ENCODE results near the gene SEL1L3.

Gene SEL1L3

DNA sequence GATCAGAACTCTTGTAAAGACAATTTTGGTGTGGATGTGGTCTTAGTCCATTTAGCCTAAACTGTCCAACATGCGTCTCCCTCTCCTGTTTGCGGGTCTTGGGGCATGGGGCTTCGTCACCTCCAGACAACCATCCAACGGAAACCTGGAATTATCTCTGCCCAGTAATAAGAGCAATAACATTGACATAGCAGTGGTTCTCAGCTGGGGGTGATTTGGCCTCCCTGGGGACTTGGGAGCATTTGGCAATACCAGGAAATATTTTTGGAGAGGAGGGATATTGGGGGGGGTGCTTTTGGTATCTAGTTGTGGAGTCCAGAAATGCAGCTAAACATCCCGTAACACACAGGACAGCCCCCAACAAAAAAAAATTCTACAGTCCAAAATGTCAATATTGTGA, 47.2 kb downstream of the SEL1L3 start:
- no peak for DNase-seq

DNA sequence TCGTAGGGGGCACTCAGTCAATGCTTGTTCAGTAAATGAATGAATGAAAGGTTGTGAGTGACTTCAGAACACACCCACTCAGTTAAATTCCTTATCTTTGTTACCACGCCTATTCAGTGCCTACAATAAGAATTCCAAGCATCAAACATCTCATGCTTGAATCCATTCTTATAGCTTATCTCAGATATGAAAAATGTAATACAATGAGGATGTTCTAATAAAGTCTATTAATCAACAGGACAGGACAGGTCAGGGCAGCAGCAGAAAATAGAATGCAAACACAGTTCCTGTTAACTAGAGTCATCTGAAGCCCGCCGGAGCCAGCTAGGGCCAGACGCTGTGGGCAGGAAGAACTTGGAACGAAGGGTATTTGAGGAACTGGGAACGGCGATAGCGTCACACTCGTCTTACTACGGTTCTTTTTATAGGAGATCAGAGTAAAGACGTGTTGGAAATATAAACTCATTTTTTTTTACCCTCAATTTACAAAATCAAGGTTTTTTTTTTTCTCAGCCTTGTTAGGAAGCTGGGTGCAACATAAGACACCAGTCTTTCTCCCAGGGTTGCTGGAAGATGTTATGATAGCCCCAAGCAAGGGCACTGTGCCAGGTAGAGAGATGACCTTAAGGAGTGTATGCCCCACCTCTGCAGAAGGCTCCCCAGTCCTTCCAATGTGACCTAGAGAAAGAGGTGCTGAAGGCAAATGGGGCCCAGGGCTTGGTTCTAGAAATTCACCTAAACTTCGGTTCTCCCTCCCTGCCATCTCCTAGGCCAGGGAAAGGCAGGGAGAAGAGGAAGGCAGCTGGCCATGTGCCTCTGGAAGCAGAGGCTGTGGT, 48.3 kb downstream of the SEL1L3 start:
- no peak for DNase-seq

DNA sequence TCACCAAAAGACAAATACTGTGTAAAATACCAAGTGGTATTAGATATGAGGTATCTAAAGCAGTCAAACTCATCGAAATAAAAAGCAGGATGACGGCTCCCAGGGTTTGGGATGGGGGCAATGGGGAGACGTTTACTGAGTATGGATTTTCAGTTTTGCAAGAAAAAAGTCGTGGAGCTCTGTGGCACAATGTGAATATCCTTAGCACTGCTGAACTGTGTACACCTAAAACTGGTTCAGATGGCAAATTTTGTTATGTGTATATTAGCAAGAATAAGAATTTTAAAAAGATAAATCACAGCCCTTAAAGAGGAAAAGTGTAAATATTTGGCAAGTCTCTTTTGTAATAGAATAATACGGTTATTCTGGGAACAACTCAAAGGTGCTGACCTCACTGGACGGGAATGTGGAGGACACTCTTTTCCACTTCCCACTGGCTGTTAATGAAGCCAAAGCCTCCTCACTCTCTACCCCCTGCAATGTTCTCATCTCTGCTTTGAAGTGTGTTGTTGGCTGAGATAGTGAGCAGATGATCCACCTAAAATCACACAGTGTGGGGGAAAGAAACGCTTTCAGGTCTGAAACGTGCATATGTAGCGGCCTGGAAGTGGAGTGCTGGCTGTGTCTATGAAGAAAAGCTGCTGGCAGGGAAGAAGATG, 49.2 kb downstream of the SEL1L3 start:
- no peak for DNase-seq

DNA sequence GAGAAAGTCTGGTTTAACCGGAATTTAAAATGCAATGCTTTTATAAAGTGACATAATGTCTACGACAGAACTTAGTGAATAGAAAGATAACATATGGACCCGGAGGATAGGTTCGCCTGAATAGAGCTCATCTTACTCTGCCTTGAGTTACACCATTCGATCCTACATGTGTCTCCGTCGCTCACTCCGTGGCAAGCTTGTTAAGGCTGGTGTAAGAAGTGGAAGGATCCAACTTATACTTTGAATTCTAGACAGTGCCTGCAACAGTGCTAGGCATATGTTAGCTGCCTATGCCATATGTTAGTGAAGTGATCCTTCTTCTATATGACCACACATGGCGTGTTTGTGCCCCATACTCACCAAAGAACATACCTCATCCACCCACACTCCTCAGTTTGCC, 50.9 kb downstream of the SEL1L3 start:
- no peak for DNase-seq

DNA sequence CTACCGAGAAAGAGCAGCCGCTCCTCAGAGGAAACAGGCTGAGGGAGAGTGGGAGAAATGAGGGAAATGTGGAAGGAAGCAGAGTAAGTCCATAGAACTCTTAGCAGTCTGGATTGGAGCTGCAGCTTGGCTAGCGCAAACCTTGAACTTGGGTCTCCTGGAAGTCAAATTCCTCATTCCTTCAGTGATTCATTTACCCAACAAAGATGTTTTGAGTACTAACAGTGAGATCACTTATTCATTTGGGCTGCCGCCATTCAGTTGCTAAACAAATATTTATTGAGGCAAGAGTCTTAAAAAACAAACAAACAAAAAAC, 51.5 kb downstream of the SEL1L3 start:
- no peak for DNase-seq

DNA sequence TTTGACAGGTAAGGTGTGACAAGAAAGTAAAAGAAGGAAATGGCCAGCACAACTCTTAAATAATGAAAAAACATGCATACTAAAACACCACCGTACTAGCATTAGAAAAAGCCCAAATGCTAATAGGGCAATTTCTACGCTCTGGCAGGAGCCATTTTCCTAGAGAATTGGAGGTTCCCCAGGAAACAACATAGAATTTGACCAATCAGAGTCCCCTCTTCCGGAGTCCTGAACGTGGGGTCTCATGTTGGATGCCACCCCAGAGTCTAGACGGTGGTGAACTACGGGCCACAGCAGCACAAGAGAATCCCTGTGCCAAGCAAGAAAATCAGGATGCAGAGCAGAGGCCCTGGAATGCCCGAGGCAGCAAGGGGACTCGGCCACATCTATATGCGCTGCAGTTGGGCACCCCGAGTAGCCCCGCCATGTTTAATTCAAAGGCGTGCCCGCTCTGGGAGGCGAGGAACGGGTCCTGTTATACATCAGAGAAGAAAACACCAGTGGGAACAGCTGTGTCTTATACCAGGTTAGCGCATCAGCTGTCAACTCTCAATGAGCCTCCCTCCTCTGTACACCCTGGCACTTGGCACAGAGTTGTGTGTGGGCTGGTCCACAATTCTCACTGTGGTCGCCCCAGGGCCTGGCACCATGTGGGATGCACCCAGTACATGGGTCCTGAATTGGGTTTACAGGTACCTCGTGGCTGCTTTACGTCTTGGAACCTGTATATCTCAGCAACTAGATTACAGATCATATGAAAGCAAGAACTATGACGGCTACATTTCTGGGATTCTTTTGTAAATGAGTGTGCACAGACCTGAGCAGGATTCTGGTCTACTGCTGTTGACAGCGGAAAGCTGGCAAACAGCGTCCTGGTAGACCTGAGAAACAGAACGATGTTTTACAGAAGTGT, 52.1 kb downstream of the SEL1L3 start:
- no peak for DNase-seq

DNA sequence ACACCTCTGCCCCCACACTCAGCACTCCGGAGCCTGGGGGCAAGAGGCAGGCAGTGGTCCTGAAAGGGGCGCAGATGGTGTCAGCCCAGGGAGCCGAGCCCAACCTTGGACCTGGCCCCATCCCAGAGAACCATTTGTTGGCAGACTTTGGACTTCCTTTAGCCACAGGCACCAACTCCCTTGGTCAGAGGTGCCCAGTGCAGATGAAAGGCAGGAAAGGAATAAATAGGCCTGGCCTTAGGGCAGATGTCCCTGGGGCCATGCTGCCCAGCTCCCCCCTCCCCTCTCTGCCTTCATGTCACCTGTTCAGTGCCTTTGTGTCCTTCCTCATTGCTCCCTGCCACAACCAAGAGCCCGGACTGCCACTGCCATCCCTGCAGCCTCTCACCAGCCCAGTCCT, 52.8 kb downstream of the SEL1L3 start:
- no peak for DNase-seq

DNA sequence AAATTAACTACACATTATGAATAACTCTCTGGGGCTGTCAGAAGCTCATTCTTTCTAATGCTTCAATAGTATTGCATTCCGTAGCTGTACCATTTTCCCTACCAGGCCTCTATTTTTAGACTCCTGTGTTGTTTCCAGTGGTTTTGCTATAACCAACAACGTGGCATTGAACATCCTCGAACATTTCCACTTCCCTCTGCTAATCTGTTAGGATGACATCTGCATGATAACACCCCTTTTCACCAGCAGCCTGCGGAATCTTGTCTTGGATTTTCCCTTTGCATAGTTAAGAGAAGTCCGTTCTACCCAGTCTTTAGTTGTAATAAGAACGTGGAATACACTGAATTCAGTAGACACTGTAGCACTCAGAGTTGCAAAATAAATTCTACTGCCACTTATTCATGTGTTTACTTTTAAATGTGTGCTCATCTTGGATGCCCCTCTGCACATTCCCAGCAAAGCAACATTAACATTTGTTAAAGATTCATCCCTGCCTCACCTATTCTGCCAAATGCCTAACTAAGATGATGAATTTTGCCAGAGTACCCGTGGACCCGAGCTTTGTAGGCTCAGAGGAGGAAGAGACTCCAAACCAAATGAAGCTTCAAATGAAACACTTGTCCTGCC, 55.6 kb downstream of the SEL1L3 start:
- no peak for DNase-seq

DNA sequence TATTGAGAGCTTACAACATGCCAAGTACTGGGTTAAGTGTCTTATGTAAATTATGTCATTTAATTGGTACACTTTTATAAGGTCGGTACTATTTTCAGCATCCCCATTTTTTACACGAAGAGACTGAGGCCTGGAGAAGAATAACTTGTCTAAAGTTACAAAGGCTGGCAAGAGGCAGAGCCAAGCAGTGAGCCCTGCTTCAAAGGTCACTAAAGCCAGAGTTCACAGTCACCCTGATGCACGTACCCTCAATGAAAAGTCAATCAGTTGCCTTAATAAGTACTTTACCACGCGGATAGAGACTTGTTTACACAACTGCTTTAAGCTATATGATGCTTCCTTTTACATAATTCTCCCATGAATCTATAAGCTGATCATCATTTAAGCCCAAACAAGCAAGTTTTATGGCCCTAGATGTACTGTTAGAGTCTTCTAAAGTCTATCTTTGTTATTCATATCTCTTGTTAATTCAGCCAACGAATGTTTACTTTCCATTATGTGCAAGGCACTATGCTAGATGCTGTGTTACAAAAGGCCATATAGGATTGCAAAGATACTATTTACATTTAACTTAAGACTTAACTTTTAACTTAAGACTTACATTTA, 57.4 kb downstream of the SEL1L3 start:
- DNase-seq, result no peak

DNA sequence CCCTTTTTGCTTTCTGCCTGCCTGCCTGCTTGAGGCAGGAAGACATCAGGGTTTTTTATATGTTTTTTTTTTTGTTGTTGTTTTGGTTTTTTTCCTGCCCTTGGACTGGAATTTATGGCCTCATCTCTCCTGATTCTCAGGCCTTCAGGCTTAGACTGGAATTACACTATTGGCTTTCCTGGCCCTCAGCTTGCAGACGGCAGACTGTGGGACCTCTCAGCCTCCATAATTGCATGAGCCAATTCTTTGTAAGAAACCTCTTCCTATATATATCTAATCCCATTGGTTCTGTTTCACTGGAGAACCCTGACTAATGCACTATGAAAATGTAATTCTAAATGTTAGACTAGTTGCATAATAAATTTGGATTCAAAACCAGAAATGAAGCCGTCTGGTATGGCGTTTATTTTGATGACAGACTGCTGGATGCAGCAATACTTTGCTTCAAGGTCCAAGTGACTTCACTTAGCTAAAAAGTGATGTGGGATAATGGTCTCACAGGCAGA, 59.0 kb downstream of the SEL1L3 start:
- DNase-seq, result no peak

DNA sequence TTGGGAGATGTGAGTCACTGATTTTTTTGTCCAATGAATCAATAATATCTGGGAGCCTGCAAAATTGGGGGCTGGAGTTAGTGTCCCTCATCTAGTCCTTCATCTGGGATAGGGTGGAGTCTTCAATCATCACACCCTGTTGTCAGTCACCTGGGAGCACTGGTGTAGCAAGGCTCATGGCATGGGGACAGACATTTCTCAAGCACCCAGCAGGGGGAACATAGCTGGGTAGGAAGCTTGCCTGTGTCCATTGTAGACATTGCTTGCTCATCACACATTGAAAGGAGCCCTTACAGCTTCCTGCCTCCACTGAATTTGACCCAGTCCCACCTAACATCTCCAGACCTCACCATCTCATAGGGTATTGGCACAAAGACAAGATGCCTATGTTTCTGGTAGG, 61.2 kb downstream of the SEL1L3 start:
- DNase-seq, result no peak

DNA sequence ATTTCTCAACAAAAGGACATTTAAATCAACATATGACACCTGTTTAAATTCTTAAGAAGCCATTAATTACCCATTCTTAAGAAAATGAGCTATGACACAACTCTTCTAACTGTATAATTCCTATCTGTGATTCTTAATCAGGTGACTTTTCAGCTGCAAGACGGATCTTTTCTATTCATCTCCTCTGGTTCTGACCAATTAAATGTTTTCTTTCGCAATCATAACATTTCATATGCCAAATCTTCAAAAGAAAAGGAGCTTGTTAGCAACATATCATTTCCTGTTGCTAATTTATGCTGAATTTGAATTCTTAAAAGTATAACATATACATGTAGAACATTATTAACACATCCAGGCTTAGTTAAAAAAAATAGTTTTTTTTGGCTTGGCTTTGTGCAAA, 62.5 kb downstream of the SEL1L3 start:
- DNase-seq, result no peak

DNA sequence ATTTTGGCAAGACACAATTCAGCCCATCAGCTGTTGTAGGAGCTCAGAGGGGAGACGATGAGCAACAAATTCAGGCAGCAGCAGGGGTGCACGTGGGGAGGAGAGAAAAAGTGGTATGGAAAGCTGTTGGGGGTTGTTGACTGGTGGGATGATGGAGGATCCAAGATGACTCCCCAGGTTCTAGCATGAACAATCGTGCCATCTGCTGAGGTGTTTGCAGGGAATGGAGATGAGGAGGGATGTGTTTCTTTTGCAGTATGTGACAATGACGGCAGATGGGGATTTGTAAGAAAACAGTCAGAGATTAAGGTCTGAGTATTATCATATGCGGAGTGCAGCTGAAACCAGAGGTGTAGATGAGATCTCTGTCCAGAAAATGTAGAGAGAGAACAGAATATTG, 63.3 kb downstream of the SEL1L3 start:
- no peak for DNase-seq

DNA sequence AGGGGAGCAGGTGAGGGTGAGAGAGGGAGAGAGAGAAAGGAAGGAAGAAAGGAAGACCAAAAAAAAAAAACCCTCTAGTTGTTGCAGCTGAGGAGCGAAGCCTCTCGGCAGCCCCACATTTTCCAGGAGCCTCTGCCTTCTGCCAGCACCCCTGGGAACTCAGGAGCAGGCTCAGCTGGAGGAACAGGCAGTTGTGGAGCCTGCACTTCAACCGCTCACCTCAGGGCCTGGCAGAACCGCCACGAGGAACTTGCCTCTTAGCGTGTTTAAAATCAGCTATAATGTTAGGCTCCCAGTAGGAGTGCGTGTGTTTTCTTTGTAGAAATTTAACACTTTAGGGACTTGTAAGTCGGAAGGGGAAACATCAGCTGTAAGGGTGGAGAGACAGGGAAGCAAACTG, 65.7 kb downstream of the SEL1L3 start:
- no peak for DNase-seq

DNA sequence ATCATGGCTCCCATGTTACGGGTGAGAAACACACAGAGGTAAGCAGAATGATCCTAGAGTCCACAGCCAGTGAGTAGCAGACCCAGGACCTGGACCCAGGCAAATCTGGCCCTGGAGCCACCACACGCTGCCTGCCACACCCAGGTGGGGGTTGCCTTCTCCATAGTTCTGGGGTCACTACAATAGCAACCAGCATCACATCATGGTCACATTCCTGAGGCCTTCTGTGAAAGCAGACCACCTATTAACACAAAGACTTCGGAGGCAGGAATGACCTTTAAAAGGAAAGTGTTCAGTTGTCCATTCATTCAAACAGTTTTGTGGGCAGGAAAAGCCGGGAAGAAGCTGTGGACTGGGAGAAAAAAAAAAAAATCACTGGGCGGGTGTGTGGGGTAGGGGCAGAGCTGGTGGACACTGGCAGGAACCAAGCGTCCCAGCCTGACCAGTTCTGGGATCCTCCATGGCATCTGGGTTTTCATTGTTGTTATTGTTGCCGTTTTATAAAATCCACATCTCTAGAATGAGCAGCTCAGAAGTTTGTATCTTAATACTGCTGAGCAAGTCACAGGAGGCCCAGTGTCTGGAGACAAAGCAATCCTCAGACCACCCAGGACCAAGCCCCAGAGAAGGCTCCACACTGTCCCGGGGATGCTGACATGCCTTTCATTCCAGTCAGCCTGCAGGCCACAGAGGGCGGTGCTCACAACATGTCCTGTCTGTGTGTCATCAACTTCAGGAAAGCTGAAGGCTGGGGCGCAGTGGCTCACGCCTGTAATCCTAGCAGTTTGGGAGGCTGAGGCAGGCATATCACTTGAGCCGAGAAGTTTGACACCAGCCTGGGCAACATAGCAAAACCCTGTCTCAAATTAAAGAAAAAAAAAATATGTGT, 67.0 kb downstream of the SEL1L3 start:
- DNase-seq, result no peak

DNA sequence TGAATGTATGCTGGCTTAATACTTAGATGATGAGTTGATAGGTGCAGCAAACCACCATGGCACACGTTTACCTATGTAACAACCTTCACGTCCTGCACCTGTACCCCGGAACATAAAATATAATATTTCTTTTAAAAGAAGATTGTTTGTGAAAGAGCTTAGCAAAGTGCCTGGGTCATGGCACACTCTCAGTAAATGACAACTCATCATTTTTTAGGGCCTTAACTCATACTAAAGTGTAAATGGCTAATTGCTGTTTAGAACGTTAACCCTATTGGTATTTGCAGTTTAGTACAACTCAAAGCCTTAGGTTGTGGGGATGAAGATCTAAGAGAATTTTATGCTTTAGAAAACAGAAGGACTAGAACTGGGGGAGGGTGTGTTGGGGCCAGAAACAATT, 67.7 kb downstream of the SEL1L3 start:
- no peak for DNase-seq

DNA sequence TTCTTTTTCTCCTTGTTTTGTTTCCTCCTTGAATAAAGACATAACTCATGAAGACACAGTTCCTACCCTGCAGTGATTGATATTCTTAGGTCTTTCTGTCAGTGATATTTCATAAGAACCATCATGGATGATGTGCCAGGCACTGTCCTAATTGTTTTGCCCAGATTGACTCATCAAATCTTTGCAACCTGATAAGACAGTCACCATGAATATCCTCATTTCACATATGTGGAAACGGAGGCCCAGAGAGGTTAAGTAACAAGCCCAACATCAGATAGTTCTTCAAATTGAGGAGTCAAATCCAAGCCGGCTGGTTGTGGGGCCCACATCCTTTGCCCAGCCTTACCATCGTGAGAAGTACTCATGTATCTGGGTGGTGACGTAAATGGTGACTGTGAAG, 69.9 kb downstream of the SEL1L3 start:
- DNase-seq, result no peak

DNA sequence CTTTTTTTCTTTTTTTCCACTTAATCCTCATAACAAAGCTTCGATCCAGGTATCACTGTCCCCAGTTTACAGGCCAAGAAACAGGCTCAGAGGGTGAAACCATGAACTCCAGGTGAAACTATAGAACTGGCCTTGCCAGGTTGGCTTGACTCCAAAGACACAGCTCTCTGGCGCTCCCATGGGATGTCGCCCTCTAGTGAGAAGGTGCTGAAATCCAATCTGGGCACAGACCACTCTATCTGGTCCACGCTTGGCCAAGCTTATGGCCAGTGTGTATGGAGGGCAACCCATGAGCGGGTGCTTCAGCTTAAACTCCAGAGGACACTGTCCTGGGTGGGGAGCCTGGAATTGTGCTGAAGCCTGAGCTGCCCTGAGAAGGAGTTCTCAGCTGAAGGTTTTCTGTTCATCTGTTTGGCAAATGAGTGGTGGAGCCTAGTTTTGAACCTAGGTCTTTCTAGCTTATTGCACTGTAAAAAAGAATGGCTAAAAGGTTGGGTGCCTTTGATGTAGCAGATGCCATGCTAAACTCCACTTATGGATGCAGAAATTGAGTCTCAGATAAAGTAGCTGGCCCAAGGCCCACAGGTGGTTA, 70.5 kb downstream of the SEL1L3 start:
- DNase-seq, result no peak

DNA sequence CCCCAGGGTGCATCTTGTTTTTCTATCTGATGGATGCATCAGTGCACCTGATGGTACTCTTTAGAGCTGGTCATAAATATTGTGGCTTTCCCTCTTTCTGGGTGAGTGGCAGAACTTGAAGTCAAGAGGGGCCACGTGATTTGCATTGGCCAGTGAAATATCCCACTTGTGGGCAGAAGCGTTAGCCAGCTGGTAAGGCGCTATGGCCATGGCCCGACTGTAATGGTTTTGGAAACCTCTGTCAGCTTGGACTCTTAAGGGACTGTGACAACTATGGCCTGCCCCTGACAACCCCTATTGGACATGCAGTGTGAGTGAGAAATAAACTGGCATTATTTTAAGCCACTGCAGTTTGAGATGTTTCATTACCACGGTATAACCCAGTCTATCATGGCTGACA, 72.8 kb downstream of the SEL1L3 start:
- DNase-seq, result no peak

DNA sequence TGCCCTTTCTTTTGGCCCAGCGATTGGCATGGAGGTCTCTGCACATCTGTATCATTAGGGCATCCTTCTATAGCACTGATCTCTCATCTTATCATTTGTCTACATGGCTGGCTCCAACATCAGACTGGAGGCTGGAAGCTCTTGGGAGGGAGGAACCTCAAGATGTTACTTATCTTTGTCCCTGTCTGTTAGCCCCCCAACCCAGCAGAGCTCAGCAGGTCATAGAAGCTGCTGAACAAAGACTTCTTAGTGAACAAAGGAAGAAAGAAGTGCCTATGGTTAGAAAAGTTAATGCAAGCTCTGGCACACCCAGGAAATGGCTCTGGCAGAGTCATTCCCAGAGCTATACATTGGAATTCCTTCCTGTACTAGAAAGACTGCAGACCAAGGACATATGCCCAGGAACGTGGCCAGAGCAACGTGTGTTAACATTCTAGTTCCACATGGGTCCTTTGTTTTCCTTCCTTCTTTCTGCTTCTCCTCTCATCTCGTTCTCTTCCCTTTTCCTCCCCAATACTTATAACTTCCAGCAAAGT, 74.0 kb downstream of the SEL1L3 start:
- DNase-seq, result no peak

DNA sequence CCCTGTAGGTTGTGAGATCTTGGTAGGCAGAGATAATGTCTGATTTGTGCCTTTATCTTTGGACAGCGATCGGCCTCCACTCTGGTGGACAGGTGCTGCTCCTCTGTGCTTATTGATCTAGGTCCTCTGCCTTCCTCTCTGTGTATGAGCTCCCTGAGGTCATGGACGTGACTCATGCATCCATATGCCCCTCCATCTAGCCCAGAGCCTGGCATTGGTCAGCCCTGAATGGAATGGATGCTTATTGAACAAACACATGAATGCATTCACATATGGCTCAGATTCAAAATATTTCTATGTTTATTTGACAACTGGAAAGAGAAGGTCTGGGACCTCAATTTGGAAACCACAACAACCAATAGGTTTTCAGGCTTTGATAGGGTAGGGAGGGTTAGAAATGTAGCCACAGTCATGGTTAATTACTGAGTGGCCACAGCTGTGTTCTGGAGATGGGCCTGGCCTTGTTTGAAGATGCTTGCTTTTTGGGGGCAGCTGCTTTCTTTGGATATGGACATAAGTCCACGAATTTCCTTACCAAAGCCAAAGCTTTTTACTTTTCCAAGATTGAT, 76.2 kb downstream of the SEL1L3 start:
- DNase-seq, result no peak

Measured in KG1 (cell line).